ENCODE measurements around the gene AKAP13. TPM values are rescaled to one million over a fixed set of nuclear protein-coding genes. Genes with fewer than 3 reads are reported as not detected.

Gene AKAP13
- polyA plus RNA-seq, 2 of the 4 experiments (the other 2 are of a cell fraction) = 20.4 to 28.8 TPM

- TF ChIP-seq SMC3 (IDR thresholded peaks at IDR 0.05) (peak; percentile 54), MAX (IDR thresholded peaks at IDR 0.05) (peak; percentile 82; the same call in 1 of the 2 replicates), PHF8 (IDR thresholded peaks at IDR 0.05; ENCODE audit: borderline replicate concordance, low read depth) (no peak), USF2 (IDR thresholded peaks at IDR 0.05) (peak; percentile 90), TFCP2L1 (CRISPR knock-in tag; IDR thresholded peaks at IDR 0.05) (no peak), EP300 (IDR thresholded peaks at IDR 0.05) (peak; percentile 47 to 63; a peak in 2 of 5 replicates), NPAS2 (CRISPR knock-in tag; IDR thresholded peaks at IDR 0.05; ENCODE audit: borderline replicate concordance) (no peak), E2F6 (IDR thresholded peaks at IDR 0.05; ENCODE audit: borderline replicate concordance, low read depth) (0 out of 2 replicates have a peak, but pooled peaks have one; percentile 24), NR3C1 (IDR thresholded peaks at IDR 0.05) (no peak), JUNB (IDR thresholded peaks at IDR 0.05) (peak; percentile 88), KDM1A (IDR thresholded peaks at IDR 0.05; ENCODE audit: low read depth) (no peak), RNF2 (IDR thresholded peaks at IDR 0.05; ENCODE audit: borderline replicate concordance, low read depth) (no peak), ESRRA (IDR thresholded peaks at IDR 0.05; ENCODE audit: borderline replicate concordance, low read length) (peak; percentile 96), CEBPB (IDR thresholded peaks at IDR 0.05) (peak; percentile 5 to 57; a peak in 1 of 4 replicates), HDAC2 (IDR thresholded peaks at IDR 0.05) (no peak), CHD2 (IDR thresholded peaks at IDR 0.05; ENCODE audit: low read length, partially characterized antibody) (no peak), EHMT2 (IDR thresholded peaks at IDR 0.05; ENCODE audit: low read depth) (no peak), PBX3 (IDR thresholded peaks at IDR 0.05) (no peak), ZNF302 (CRISPR knock-in tag; IDR thresholded peaks at IDR 0.05) (no peak)
These were observed 32.8 kb downstream of the AKAP13 start (continued) for GRCh38 chr15:85412956-85413854.

- Histone ChIP-seq H3K27ac (peak overlapping the region; percentile 80 to 81), H3K4me3 (peak overlapping the region; percentile 16), H3K4me2 (peak overlapping the region; percentile 77), H3K4me1 (peaks cover 70% of the 10 kb centered on the region), H3K9me3 (no peaks in the 10 kb centered on the region)
- TF ChIP-seq ZC3H11A (IDR thresholded peaks at IDR 0.05) (no peak), PBX3 (IDR thresholded peaks at IDR 0.05) (no peak)
- ATAC-seq (no peak), FAIRE-seq (no peak), DNase-seq (ENCODE audit: low read depth in 1 of 2, low spot score in 1 of 2) (no peak)
- CTCF ChIA-PET = interaction anchor here (0.6 to 15.1 kb wide), 42 partner anchors 10 to 189 kb away, joined by 3 to 247 read pairs (median 6); partner anchors contain the start of gene AKAP13
- 40% methylated on average over 4 of the region's 4 CpGs for WGBS (ENCODE audit: missing lambda C conversion rate)
- POLR2A ChIA-PET = interaction anchor here (0.6 to 4.6 kb wide), 4 partner anchors 10 to 264 kb away, joined by 3 to 34 read pairs (median 14); partner anchors contain the start of gene AKAP13
These were observed 33.6 kb downstream of the AKAP13 start for GRCh38 chr15:85414037-85414436.
